H9 (cell line): Measurements from ENCODE around the gene SLC30A9. TPM values are rescaled to one million over a fixed set of nuclear protein-coding genes. Genes with fewer than 3 reads are reported as not detected.

Source experiments
- DNase-seq: peaks from one replicate; pipeline ENCODE4 v3.0.0-alpha.2; 2017
- H2AFZ ChIP-seq: one replicate; pipeline ENCODE4 v1.6.1; 2013; ENCODE audit warnings: mild to moderate bottlenecking, low read length, control low read depth, moderate library complexity
- H2AK5ac ChIP-seq: 2 replicates; pipeline ENCODE4 v1.6.1; 2013; ENCODE audit warnings: low read length, control low read depth, mixed read lengths; ENCODE audit not compliant: insufficient read length
- H2BK120ac ChIP-seq: one replicate; pipeline ENCODE4 v1.6.1; 2013; ENCODE audit warnings: low read depth, mild to moderate bottlenecking, low read length, control low read depth, inconsistent platforms; ENCODE audit not compliant: poor library complexity, severe bottlenecking
- H2BK12ac ChIP-seq: 2 replicates; pipeline ENCODE4 v1.6.1; 2013; ENCODE audit warnings: low read length, control low read depth, mixed read lengths, low read depth; ENCODE audit not compliant: insufficient read length
- H2BK15ac ChIP-seq: 2 replicates; pipeline ENCODE4 v1.6.1; 2013; ENCODE audit warnings: low read depth, low read length, control low read depth
- H2BK20ac ChIP-seq: one replicate; pipeline ENCODE4 v1.6.1; 2013; ENCODE audit warnings: low read depth, mild to moderate bottlenecking, low read length, control low read depth, inconsistent platforms; ENCODE audit not compliant: poor library complexity, severe bottlenecking
- H2BK5ac ChIP-seq: 2 replicates; pipeline ENCODE4 v1.6.1; 2013; ENCODE audit warnings: low read length, control low read depth, mixed read lengths; ENCODE audit not compliant: insufficient read length
- H3K14ac ChIP-seq: 2 replicates; pipeline ENCODE4 v1.6.1; 2013; ENCODE audit warnings: low read length, control low read depth; ENCODE audit not compliant: insufficient read depth
- H3K18ac ChIP-seq: 2 replicates; pipeline ENCODE4 v1.6.1; 2013; ENCODE audit warnings: low read depth, mild to moderate bottlenecking, mixed read lengths, low read length, control low read depth; ENCODE audit not compliant: insufficient read length
- H3K23ac ChIP-seq: 2 replicates; pipeline ENCODE4 v1.6.1; 2013; ENCODE audit warnings: low read length, control low read depth, mixed read lengths, low read depth; ENCODE audit not compliant: insufficient read length
- H3K23me2 ChIP-seq: 2 replicates; pipeline ENCODE4 v1.6.1; 2013; ENCODE audit warnings: low read depth, mild to moderate bottlenecking, mixed read lengths, low read length, control low read depth; ENCODE audit not compliant: insufficient read length, poor library complexity, severe bottlenecking
- H3K27ac ChIP-seq: 2 replicates; pipeline ENCODE4 v1.5.1; 2013; ENCODE audit warnings: low read length, control low read depth, mixed read lengths, low read depth; ENCODE audit not compliant: insufficient read length
- H3K27me3 ChIP-seq: 2 replicates; pipeline ENCODE4 v1.6.1; 2013; ENCODE audit warnings: low read length, control low read depth, inconsistent platforms; ENCODE audit not compliant: insufficient read depth
- H3K4ac ChIP-seq: 2 replicates; pipeline ENCODE4 v1.6.1; 2013; ENCODE audit warnings: low read depth, mild to moderate bottlenecking, control low read depth, inconsistent platforms, low read length, moderate library complexity
- H3K4me1 ChIP-seq: 2 replicates; pipeline ENCODE4 v1.6.1; 2013; ENCODE audit warnings: low read length, control low read depth, inconsistent platforms; ENCODE audit not compliant: insufficient read depth
- H3K4me2 ChIP-seq: 2 replicates; pipeline ENCODE4 v1.6.1; 2013; ENCODE audit warnings: low read length, control low read depth, mixed read lengths; ENCODE audit not compliant: insufficient read length, insufficient read depth
- H3K56ac ChIP-seq: 2 replicates; pipeline ENCODE4 v1.6.1; 2013; ENCODE audit warnings: low read depth, mild to moderate bottlenecking, mixed read lengths, low read length, control low read depth; ENCODE audit not compliant: insufficient read length
- H3K79me1 ChIP-seq: 2 replicates; pipeline ENCODE4 v1.6.1; 2013; ENCODE audit warnings: low read depth, mild to moderate bottlenecking, moderate library complexity, low read length, control low read depth, inconsistent platforms; ENCODE audit not compliant: insufficient read depth, poor library complexity, severe bottlenecking
- H3K79me2 ChIP-seq: 2 replicates; pipeline ENCODE4 v1.6.1; 2013; ENCODE audit warnings: low read length, control low read depth, inconsistent platforms; ENCODE audit not compliant: insufficient read depth
- H3K9ac ChIP-seq: 2 replicates; pipeline ENCODE4 v1.6.1; 2013; ENCODE audit warnings: low read length, control low read depth, mixed read lengths; ENCODE audit not compliant: insufficient read length; ENCODE audit errors: extremely low read depth
- H3K9me3 ChIP-seq: one replicate; pipeline ENCODE4 v1.6.1; 2013; ENCODE audit warnings: low read depth, low read length, inconsistent platforms; ENCODE audit not compliant: control insufficient read depth
- H3T11ph ChIP-seq: one replicate; pipeline ENCODE4 v1.6.1; 2013; ENCODE audit warnings: mild to moderate bottlenecking, low read length, control low read depth, inconsistent platforms
- H4K20me1 ChIP-seq: one replicate; pipeline ENCODE4 v1.6.1; 2013; ENCODE audit not compliant: control insufficient read depth, insufficient read length, insufficient read depth
- H4K5ac ChIP-seq: 2 replicates; pipeline ENCODE4 v1.6.1; 2013; ENCODE audit warnings: low read depth, mild to moderate bottlenecking, mixed read lengths, low read length, control low read depth; ENCODE audit not compliant: insufficient read length
- H4K8ac ChIP-seq: replicated peaks from 2 replicates; pipeline ENCODE4 v1.6.1; 2013; ENCODE audit warnings: low read length, control low read depth, mixed read lengths, low read depth; ENCODE audit not compliant: insufficient read length
- H4K91ac ChIP-seq: 2 replicates; pipeline ENCODE4 v1.6.1; 2013; ENCODE audit warnings: low read depth, mild to moderate bottlenecking, moderate library complexity, mixed read lengths, low read length, control low read depth; ENCODE audit not compliant: insufficient read length
- H3K27ac Mint-ChIP-seq, 3 experiments: 2 replicates in 2 of 3; 3 replicates in 1 of 3; pipeline ENCODE4 v1.8.0; 2020 to 2021; ENCODE audit warnings: mixed read lengths in 3 of 3, mild to moderate bottlenecking in 1 of 3, moderate library complexity in 1 of 3
- H3K27me3 Mint-ChIP-seq: 2 replicates; pipeline ENCODE4 v1.8.0; 2021; ENCODE audit warnings: low read depth, mild to moderate bottlenecking, moderate library complexity, mixed read lengths
- H3K36me3 Mint-ChIP-seq, 3 experiments: 2 replicates in 2 of 3; 3 replicates in 1 of 3; pipeline ENCODE4 v1.8.0; 2020 to 2021; ENCODE audit warnings: low read depth in 3 of 3, mixed read lengths in 3 of 3; ENCODE audit not compliant: insufficient read depth in 1 of 3
- H3K4me1 Mint-ChIP-seq, 2 experiments: 2 replicates each; pipeline ENCODE4 v1.8.0; 2020; ENCODE audit warnings: mixed read lengths in 2 of 2
- H3K4me3 Mint-ChIP-seq, 2 experiments: 2 replicates in 1 of 2; 3 replicates in 1 of 2; pipeline ENCODE4 v1.8.0; 2020 to 2021; ENCODE audit warnings: mild to moderate bottlenecking in 2 of 2, mixed read lengths in 2 of 2, moderate library complexity in 1 of 2
- H3K9me3 Mint-ChIP-seq, 2 experiments: 2 replicates in 1 of 2; 3 replicates in 1 of 2; pipeline ENCODE4 v1.8.0; 2020; ENCODE audit warnings: mild to moderate bottlenecking in 2 of 2, mixed read lengths in 2 of 2, moderate library complexity in 1 of 2
- CTCF ChIP-seq: fragments of 200-600 bp; sonication (generic); conservative IDR thresholded peaks from 3 replicates; pipeline ENCODE4 v1.8.0; 2021; ENCODE audit warnings: antibody characterized with exemption, mild to moderate bottlenecking
- WGBS: extraction: QIAGEN DNeasy Blood & Tissue Kit; methylation state at CpG from one replicate; pipeline ENCODE4 v1.1.7; 2013; ENCODE audit warnings: missing lambda C conversion rate, low lambda C conversion rate, mixed read lengths; ENCODE audit not compliant: insufficient read length; ENCODE audit errors: extremely low coverage; 5-methylcytosine and 5-hydroxymethylcytosine counted together
- total RNA-seq: library from RNA; stranded (reverse); gene quantifications from 2 replicates; pipeline ENCODE4 v1.2.1, GENCODE V29; 2021

SLC30A9 gene
- total RNA-seq, 1 experiment from 2014 or later = 70.8 TPM

GRCh38 chr4:41967392-41967791 lies 22.9 kb upstream of the SLC30A9 start:
- H2AFZ ChIP-seq = no peak overlapping the region
- H3K56ac ChIP-seq = no peak overlapping the region
- H2BK20ac ChIP-seq = no peak overlapping the region
- no peak for TF ChIP-seq CTCF
- H3K36me3 Mint-ChIP-seq = peaks cover 15 to 34% (median 20%) of the 10 kb centered on the region in 3 experiments
- H3K27ac Mint-ChIP-seq = no peak overlapping the region
- H3K4me1 Mint-ChIP-seq = peaks cover 0 to 1% of the 10 kb centered on the region in 2 experiments; a peak in 1 of 4 replicates
- no peak overlapping the region for H2AK5ac ChIP-seq
- H3K9me3 Mint-ChIP-seq = peaks cover 28 to 30% of the 10 kb centered on the region in 2 experiments
- DNase-seq = no peak
- H4K5ac ChIP-seq = no peak overlapping the region
- H2BK120ac ChIP-seq = no peak overlapping the region
- no peaks in the 10 kb centered on the region for H3K9me3 ChIP-seq
- no CpG with 5 or more reads among the region's 2 CpGs for WGBS
- no peak overlapping the region for H4K91ac ChIP-seq
- no peak overlapping the region for H3K14ac ChIP-seq
- no peak overlapping the region for H3K9ac ChIP-seq
- no peak overlapping the region for H3K27ac ChIP-seq
- H3K27me3 Mint-ChIP-seq = no peaks in the 10 kb centered on the region; the same call in 1 of the 2 replicates
- no peaks in the 10 kb centered on the region for H3K4me1 ChIP-seq
- no peak overlapping the region for H3K4me2 ChIP-seq
- no peak overlapping the region for H3T11ph ChIP-seq
- H4K8ac ChIP-seq = no peak overlapping the region
- no peaks in the 10 kb centered on the region for H3K79me1 ChIP-seq
- H2BK12ac ChIP-seq = no peak overlapping the region
- H3K23me2 ChIP-seq = no peaks in the 10 kb centered on the region
- H3K23ac ChIP-seq = no peak overlapping the region
- H4K20me1 ChIP-seq = no peaks in the 10 kb centered on the region
- H3K4ac ChIP-seq = no peak overlapping the region
- no peak overlapping the region for H3K18ac ChIP-seq
- H2BK15ac ChIP-seq = no peak overlapping the region
- no peaks in the 10 kb centered on the region for H3K27me3 ChIP-seq
- H2BK5ac ChIP-seq = no peak overlapping the region
- H3K79me2 ChIP-seq = no peaks in the 10 kb centered on the region
- H3K4me3 Mint-ChIP-seq = no peak overlapping the region
